ENCODE measurements around the gene UBAP1L.

Gene UBAP1L

GRCh38 chr15:65066635-65067316 lies 48.2 kb downstream of the UBAP1L start:
- DNase-seq (ENCODE audit: low spot score), result no peak

- no peak for DNase-seq (ENCODE audit: low spot score)
Observed at GRCh38 chr15:65066001-65066634, 48.9 kb downstream of the UBAP1L start.

- no peak for DNase-seq (ENCODE audit: low spot score)
Observed at GRCh38 chr15:65062726-65063125, 52.3 kb downstream of the UBAP1L start.

GRCh38 chr15:65062061-65062460 lies 52.9 kb downstream of the UBAP1L start:
- no peak for DNase-seq (ENCODE audit: low spot score)

- DNase-seq (ENCODE audit: low spot score), result no peak
Observed at GRCh38 chr15:65060641-65061397, 54.2 kb downstream of the UBAP1L start.

- no peak for DNase-seq (ENCODE audit: low spot score)
Observed at GRCh38 chr15:65059931-65060596, 54.9 kb downstream of the UBAP1L start.

GRCh38 chr15:65059369-65059750 lies 55.6 kb downstream of the UBAP1L start:
- DNase-seq (ENCODE audit: low spot score), result peak; percentile 6

GRCh38 chr15:65058394-65059368 lies 56.3 kb downstream of the UBAP1L start:
- DNase-seq (ENCODE audit: low spot score), result peak; percentile 7

- no peak for DNase-seq (ENCODE audit: low spot score)
Observed at GRCh38 chr15:65057549-65057940, 57.5 kb downstream of the UBAP1L start.

GRCh38 chr15:65056868-65057548 lies 58.0 kb downstream of the UBAP1L start:
- DNase-seq (ENCODE audit: low spot score), result no peak

- DNase-seq (ENCODE audit: low spot score), result no peak
Observed at GRCh38 chr15:65056106-65056505, 58.9 kb downstream of the UBAP1L start.

GRCh38 chr15:65055201-65055870 lies 59.7 kb downstream of the UBAP1L start:
- no peak for DNase-seq (ENCODE audit: low spot score)

- peak; percentile 89 for DNase-seq (ENCODE audit: low spot score)
Observed at GRCh38 chr15:65054333-65055200, 60.4 kb downstream of the UBAP1L start.

- no peak for DNase-seq (ENCODE audit: low spot score)
Observed at GRCh38 chr15:65052956-65053355, 62.0 kb downstream of the UBAP1L start.

- DNase-seq (ENCODE audit: low spot score), result no peak
Observed at GRCh38 chr15:65051266-65051665, 63.7 kb downstream of the UBAP1L start.

GRCh38 chr15:65050270-65050669 lies 64.7 kb downstream of the UBAP1L start:
- no peak for DNase-seq (ENCODE audit: low spot score)

- peak; percentile 96 for DNase-seq (ENCODE audit: low spot score)
Observed at GRCh38 chr15:65049418-65049840, 65.6 kb downstream of the UBAP1L start.

- DNase-seq (ENCODE audit: low spot score), result no peak
Observed at GRCh38 chr15:65048241-65048640, 66.8 kb downstream of the UBAP1L start.
